DND-41 (cell line): Measurements from ENCODE around the gene SUSD6.

Source experiments
- ATAC-seq: fragments of 200-7000 bp; cut with Tn5 transposase; 3 replicates; pipeline ENCODE4 v1.9.1; 2021; ENCODE audit warnings: low read depth; ENCODE audit not compliant: insufficient read depth
- DNase-seq: peaks from one replicate; pipeline ENCODE4 v3.0.0-alpha.2; 2020
- H2AFZ ChIP-seq: 2 replicates; pipeline ENCODE4 v1.6.0; 2012; ENCODE audit warnings: low read depth, low read length
- H3K27ac ChIP-seq: 2 replicates; pipeline ENCODE4 v1.5.1; 2012; ENCODE audit warnings: low read length, inconsistent platforms
- H3K27me3 ChIP-seq: fragments of 200-600 bp; sonication (generic); 2 replicates; pipeline ENCODE4 v1.6.0; 2012; ENCODE audit warnings: low read length, mild to moderate bottlenecking, inconsistent platforms; ENCODE audit not compliant: insufficient read depth, poor library complexity
- H3K36me3 ChIP-seq: 2 replicates; pipeline ENCODE4 v1.5.1; 2012; ENCODE audit warnings: low read length, inconsistent platforms; ENCODE audit not compliant: insufficient read depth
- H3K4me1 ChIP-seq: 2 replicates; pipeline ENCODE4 v1.5.1; 2012; ENCODE audit warnings: mild to moderate bottlenecking, low read length; ENCODE audit not compliant: insufficient read depth
- H3K4me2 ChIP-seq: 2 replicates; pipeline ENCODE4 v1.6.0; 2012; ENCODE audit warnings: mild to moderate bottlenecking, moderate library complexity, low read length, inconsistent platforms; ENCODE audit not compliant: insufficient read depth
- H3K4me3 ChIP-seq, 2 experiments: fragments of 200-600 bp in 1 of 2; shearing (Covaris generic) in 1 of 2; 2 replicates each; pipeline ENCODE4 v1.5.1; 2012 to 2016; ENCODE audit warnings: inconsistent platforms in 2 of 2, low read length in 2 of 2, mild to moderate bottlenecking in 2 of 2, low read depth in 1 of 2, moderate library complexity in 1 of 2
- H3K79me2 ChIP-seq: 2 replicates; pipeline ENCODE4 v1.6.0; 2012; ENCODE audit warnings: low read length, inconsistent platforms; ENCODE audit not compliant: insufficient read depth
- H3K9ac ChIP-seq: 2 replicates; pipeline ENCODE4 v1.6.0; 2012; ENCODE audit warnings: low read depth, mild to moderate bottlenecking, inconsistent platforms, low read length, moderate library complexity
- H3K9me3 ChIP-seq: 2 replicates; pipeline ENCODE4 v1.5.1; 2012; ENCODE audit warnings: low read length, moderate library complexity, mild to moderate bottlenecking, inconsistent platforms; ENCODE audit not compliant: insufficient read depth, severe bottlenecking
- H4K20me1 ChIP-seq: 2 replicates; pipeline ENCODE4 v1.6.0; 2012; ENCODE audit warnings: low read length; ENCODE audit not compliant: insufficient read depth
- EZH2 ChIP-seq: IDR thresholded peaks from 3 replicates; pipeline ENCODE4 v1.6.1; 2012; ENCODE audit warnings: borderline replicate concordance, low read depth, mild to moderate bottlenecking, moderate library complexity, low read length, inconsistent platforms; ENCODE audit not compliant: severe bottlenecking
- TF ChIP-seq, protein P1 (sequence below): IDR thresholded peaks from 2 replicates; pipeline ENCODE4 v1.5.1; 2012; ENCODE audit warnings: borderline replicate concordance, low read length, moderate library complexity, mild to moderate bottlenecking; ENCODE audit not compliant: poor library complexity, severe bottlenecking; ENCODE audit errors: extremely low read depth

The SUSD6 gene

DNA sequence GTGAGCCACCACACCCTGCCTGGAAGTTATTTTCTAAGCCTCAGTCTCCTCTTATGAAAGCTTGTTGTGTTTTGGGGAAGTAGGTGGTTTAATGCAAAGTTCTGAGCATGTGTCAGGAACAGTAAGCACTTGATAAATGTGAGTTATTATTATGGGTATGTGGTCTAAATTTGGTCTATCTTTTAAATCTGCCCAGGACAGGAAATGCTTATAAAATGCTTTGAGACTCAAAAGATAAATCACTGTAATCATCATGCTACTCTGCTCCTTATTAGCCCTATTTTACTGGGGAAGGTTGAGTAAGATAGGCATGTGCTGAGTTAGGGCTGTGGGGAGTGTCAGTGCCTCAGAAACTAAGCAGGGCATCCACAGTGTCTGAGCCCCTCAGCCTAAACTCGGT, 142.5 kb downstream of the SUSD6 start:
- Histone ChIP-seq H3K4me3 (no peak overlapping the region), H3K27me3 (no peaks in the 10 kb centered on the region), H3K79me2 (no peaks in the 10 kb centered on the region), H3K9ac (no peak overlapping the region), H3K4me2 (no peak overlapping the region), H4K20me1 (no peaks in the 10 kb centered on the region), H3K9me3 (no peaks in the 10 kb centered on the region), H3K36me3 (no peaks in the 10 kb centered on the region), H3K27ac (no peak overlapping the region), H3K4me1 (no peaks in the 10 kb centered on the region), H2AFZ (no peak overlapping the region)
- no peak for TF ChIP-seq EZH2
- DNase-seq: no peak
- no peak for ATAC-seq

DNA sequence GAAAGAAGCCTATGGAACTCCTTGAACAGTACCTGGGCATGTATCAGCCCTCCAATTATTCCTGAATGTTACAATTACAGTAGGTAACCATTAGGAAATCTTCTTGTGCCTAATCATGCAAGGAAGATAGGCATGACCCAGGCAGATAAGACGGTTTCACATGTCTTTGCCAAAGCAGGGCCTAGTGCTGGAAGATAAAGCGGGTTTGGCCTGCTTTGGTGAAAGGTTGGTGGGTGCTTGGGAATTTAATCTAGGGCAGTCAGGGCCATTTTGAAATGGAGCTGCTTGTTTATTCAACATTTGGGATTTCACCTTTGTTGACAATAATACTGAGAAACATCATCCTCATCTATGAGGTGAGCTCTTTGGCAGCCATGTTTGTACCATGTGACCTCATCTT, 143.1 kb downstream of the SUSD6 start:
- H3K79me2 ChIP-seq: no peaks in the 10 kb centered on the region
- DNase-seq (no peak), ATAC-seq (no peak)
- no peak overlapping the region for H3K4me3 ChIP-seq
- no peak overlapping the region for H3K9ac ChIP-seq
- H2AFZ ChIP-seq: no peak overlapping the region
- H4K20me1 ChIP-seq: no peaks in the 10 kb centered on the region
- H3K27me3 ChIP-seq: no peaks in the 10 kb centered on the region
- no peaks in the 10 kb centered on the region for H3K36me3 ChIP-seq
- H3K9me3 ChIP-seq: no peaks in the 10 kb centered on the region
- TF ChIP-seq, protein P1, sequence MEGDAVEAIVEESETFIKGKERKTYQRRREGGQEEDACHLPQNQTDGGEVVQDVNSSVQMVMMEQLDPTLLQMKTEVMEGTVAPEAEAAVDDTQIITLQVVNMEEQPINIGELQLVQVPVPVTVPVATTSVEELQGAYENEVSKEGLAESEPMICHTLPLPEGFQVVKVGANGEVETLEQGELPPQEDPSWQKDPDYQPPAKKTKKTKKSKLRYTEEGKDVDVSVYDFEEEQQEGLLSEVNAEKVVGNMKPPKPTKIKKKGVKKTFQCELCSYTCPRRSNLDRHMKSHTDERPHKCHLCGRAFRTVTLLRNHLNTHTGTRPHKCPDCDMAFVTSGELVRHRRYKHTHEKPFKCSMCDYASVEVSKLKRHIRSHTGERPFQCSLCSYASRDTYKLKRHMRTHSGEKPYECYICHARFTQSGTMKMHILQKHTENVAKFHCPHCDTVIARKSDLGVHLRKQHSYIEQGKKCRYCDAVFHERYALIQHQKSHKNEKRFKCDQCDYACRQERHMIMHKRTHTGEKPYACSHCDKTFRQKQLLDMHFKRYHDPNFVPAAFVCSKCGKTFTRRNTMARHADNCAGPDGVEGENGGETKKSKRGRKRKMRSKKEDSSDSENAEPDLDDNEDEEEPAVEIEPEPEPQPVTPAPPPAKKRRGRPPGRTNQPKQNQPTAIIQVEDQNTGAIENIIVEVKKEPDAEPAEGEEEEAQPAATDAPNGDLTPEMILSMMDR: no peak
- TF ChIP-seq EZH2: no peak
- H3K4me1 ChIP-seq: no peaks in the 10 kb centered on the region
- no peak overlapping the region for H3K4me2 ChIP-seq
- H3K27ac ChIP-seq: no peak overlapping the region

DNA sequence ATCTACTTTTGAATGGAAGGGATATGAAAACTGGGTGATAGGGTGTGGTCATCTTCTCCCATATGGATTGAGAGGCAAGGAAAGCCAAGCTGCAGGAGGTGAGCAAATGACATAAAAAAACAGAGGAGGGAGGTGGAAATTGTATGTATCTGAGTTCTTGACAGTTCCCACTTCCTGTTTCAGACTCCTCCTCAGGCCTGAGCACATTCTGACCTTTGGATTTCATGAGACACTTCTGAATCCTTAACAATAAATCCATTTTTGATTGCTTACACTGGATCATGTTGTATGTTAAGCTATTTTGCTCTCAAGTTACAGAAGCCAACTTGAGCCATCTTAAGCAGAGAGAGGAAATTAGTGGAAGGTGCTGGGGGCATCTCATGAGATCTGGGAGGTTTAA, 143.9 kb downstream of the SUSD6 start:
- no peak overlapping the region for H3K9ac ChIP-seq
- DNase-seq: no peak
- H3K79me2 ChIP-seq: no peaks in the 10 kb centered on the region
- H3K36me3 ChIP-seq: no peaks in the 10 kb centered on the region
- no peaks in the 10 kb centered on the region for H4K20me1 ChIP-seq
- no peaks in the 10 kb centered on the region for H3K9me3 ChIP-seq
- TF ChIP-seq, protein P1: no peak
- no peak for TF ChIP-seq EZH2
- H2AFZ ChIP-seq: no peak overlapping the region
- no peak overlapping the region for H3K4me3 ChIP-seq
- no peaks in the 10 kb centered on the region for H3K4me1 ChIP-seq
- H3K27ac ChIP-seq: no peak overlapping the region
- no peak for ATAC-seq
- H3K27me3 ChIP-seq: no peaks in the 10 kb centered on the region
- H3K4me2 ChIP-seq: no peak overlapping the region

DNA sequence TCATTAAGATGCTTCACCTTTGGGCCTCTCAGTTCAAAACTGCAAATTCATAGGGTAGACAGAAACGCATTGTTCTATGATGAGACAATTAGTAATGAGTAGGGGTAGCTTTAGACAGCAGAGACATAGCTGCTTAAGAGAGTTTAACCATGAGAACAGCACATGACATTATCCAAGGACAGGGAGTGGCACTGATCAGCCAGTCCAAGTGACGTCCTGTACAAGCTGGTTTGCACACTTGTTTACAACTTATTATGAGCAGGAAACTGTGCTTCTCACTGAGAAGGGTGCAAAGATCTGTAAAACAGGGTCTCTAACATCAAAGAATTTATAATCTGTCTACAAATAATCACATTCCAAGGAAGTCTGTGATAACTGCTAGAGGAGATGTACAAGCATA, 144.4 kb downstream of the SUSD6 start:
- Histone ChIP-seq H3K36me3 (no peaks in the 10 kb centered on the region), H3K4me1 (no peaks in the 10 kb centered on the region), H3K27ac (no peak overlapping the region), H3K9me3 (no peaks in the 10 kb centered on the region), H3K27me3 (no peaks in the 10 kb centered on the region), H3K79me2 (no peaks in the 10 kb centered on the region), H3K4me3 (no peak overlapping the region), H3K4me2 (no peak overlapping the region), H2AFZ (no peak overlapping the region), H4K20me1 (no peaks in the 10 kb centered on the region), H3K9ac (no peak overlapping the region)
- DNase-seq (no peak), ATAC-seq (no peak)
- TF ChIP-seq, protein P1: no peak
- TF ChIP-seq EZH2: no peak
